Measurements from ENCODE around the gene ANKS1A.

The ANKS1A gene

GRCh38 chr6:35018182-35018519 lies 129.1 kb downstream of the ANKS1A start:
- H3K27ac ChIP-seq = no peak overlapping the region
- TF ChIP-seq, protein P1, sequence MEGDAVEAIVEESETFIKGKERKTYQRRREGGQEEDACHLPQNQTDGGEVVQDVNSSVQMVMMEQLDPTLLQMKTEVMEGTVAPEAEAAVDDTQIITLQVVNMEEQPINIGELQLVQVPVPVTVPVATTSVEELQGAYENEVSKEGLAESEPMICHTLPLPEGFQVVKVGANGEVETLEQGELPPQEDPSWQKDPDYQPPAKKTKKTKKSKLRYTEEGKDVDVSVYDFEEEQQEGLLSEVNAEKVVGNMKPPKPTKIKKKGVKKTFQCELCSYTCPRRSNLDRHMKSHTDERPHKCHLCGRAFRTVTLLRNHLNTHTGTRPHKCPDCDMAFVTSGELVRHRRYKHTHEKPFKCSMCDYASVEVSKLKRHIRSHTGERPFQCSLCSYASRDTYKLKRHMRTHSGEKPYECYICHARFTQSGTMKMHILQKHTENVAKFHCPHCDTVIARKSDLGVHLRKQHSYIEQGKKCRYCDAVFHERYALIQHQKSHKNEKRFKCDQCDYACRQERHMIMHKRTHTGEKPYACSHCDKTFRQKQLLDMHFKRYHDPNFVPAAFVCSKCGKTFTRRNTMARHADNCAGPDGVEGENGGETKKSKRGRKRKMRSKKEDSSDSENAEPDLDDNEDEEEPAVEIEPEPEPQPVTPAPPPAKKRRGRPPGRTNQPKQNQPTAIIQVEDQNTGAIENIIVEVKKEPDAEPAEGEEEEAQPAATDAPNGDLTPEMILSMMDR (conservative IDR thresholded peaks at IDR 0.05) = no peak
- no peak for TF ChIP-seq ZFX (IDR thresholded peaks at IDR 0.05)

GRCh38 chr6:35018746-35019145 lies 129.7 kb downstream of the ANKS1A start:
- H3K27ac ChIP-seq = no peak overlapping the region
- no peak for TF ChIP-seq ZFX (IDR thresholded peaks at IDR 0.05)
- TF ChIP-seq, protein P1 (conservative IDR thresholded peaks at IDR 0.05) = no peak

GRCh38 chr6:35019171-35019570 lies 130.1 kb downstream of the ANKS1A start:
- no peak overlapping the region for H3K27ac ChIP-seq
- TF ChIP-seq, protein P1 (conservative IDR thresholded peaks at IDR 0.05) = no peak
- TF ChIP-seq ZFX (IDR thresholded peaks at IDR 0.05) = no peak

DNA sequence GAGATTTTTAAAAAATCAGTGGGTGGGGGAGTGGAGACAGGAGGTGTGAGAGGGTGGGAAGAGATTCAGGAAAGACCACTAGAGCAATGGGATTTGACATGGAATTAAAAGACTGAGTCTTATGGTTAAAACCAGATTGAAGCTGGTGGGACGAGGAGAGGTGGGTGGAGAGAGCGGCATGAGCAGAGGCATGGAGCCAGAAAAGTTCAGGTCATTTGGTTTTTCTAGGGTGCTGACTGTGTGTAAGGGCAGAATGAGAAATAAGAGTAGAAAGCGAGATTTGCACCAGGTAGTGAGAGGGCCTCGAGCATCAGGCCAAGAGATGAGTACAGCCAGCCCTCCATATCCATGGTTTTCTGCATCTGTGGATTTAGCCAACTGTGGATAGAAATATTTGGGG lies 130.8 kb downstream of the ANKS1A start:
- H3K27ac ChIP-seq = no peak overlapping the region
- TF ChIP-seq, protein P1 (conservative IDR thresholded peaks at IDR 0.05) = no peak
- no peak for TF ChIP-seq ZFX (IDR thresholded peaks at IDR 0.05)

- TF ChIP-seq, protein P1 (conservative IDR thresholded peaks at IDR 0.05) = no peak
- H3K27ac ChIP-seq = no peak overlapping the region
These were observed 131.9 kb downstream of the ANKS1A start for GRCh38 chr6:35021004-35021403.

- H3K27ac ChIP-seq = no peak overlapping the region
- TF ChIP-seq, protein P1 (conservative IDR thresholded peaks at IDR 0.05) = no peak
- TF ChIP-seq ZFX (IDR thresholded peaks at IDR 0.05) = no peak
These were observed 134.3 kb downstream of the ANKS1A start for GRCh38 chr6:35023091-35024000.

- no peak overlapping the region for H3K27ac ChIP-seq
- TF ChIP-seq, protein P1 (conservative IDR thresholded peaks at IDR 0.05) = no peak
- TF ChIP-seq ZFX (IDR thresholded peaks at IDR 0.05) = no peak
These were observed 135.5 kb downstream of the ANKS1A start for GRCh38 chr6:35024551-35025054.

Measured in C4-2B (cell line).